ENCODE results near the gene MOG.

The MOG gene

DNA sequence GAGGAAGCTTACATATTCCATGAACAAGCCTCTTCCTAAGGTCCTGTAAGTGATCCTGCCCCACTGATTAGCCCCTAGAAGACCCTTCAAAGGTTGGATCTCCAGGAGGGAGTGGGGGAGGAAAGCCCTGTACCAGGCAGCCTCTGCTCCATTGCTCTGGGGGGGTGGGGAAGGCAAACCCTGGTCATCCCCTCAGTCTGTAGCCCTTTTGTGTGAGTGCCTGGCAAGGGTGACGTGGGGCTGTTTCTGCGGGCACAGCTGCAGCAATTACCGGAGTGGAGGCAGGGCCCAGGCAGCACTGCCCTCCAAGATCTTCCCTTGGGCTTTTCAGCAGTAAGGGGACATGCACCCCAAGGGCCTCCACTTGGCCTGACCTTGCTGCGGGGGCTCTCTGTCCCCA, at the start of gene MOG:
Gene MOG, plus strand, starts transcription at position 295 of the 400 bp plus-strand sequence. CDS start 118 bp downstream, outside the sequence.
- DNase-seq (ENCODE audit: low read depth) = no peak

DNA sequence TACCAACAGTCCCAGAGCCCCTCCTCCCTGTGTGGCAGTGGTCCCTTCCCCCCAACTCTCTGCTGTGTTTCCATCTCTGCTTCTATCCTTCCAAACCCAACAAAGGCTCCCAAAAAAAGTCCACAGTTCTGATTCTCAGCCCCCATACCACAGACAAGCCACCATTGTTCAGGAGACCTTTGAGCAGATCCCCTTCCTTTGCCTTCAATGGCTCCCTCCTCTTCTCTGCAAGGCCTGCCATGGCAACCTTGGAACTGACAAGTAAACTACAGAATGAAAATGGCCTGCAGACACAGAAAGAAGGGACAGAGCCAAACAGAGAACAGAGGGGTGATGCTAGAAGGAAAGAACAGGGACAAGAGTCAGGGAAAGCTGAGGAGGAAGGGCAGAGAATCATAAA, 48.8 kb upstream of the MOG start:
- no peak for DNase-seq (ENCODE audit: low read depth)

DNA sequence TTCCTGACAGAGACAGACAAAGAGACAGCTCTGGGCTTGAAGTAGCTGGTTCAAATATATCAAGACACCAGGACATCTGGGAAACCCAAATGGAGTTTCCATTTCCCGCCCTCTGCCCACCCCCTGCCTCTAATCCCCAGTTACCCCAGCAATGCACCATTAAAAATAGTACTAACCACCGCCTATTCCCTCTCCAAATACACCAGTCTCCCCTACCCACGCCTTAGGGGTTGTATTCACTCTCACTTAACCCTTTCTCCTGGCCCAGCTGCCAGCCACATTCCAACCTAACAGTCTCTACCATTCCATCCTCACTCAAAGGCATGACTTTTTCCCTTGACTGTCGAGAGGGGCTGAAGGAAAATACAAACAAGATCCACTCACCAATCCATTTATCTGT, 46.4 kb upstream of the MOG start:
- DNase-seq (ENCODE audit: low read depth) = no peak

DNA sequence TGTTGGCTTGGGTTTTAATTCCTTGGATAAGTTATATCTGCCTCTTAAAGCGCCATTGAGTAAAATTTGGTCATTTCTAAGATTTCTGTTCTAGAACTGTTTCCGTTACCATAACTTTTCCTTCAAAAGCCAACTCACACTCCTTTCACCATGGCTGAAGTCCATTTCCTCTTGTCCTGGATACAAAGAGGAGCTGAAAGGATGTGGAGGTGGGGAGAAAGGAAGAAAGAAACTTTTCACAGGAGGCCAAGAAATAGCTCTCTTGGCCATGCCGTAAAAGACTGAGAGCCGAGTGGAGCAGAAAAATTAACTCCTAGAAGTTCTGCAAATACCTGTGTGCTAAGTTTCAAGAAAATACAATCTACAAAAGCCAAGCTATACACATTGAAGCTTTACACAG, 45.5 kb upstream of the MOG start:
- no peak for DNase-seq (ENCODE audit: low read depth)

DNA sequence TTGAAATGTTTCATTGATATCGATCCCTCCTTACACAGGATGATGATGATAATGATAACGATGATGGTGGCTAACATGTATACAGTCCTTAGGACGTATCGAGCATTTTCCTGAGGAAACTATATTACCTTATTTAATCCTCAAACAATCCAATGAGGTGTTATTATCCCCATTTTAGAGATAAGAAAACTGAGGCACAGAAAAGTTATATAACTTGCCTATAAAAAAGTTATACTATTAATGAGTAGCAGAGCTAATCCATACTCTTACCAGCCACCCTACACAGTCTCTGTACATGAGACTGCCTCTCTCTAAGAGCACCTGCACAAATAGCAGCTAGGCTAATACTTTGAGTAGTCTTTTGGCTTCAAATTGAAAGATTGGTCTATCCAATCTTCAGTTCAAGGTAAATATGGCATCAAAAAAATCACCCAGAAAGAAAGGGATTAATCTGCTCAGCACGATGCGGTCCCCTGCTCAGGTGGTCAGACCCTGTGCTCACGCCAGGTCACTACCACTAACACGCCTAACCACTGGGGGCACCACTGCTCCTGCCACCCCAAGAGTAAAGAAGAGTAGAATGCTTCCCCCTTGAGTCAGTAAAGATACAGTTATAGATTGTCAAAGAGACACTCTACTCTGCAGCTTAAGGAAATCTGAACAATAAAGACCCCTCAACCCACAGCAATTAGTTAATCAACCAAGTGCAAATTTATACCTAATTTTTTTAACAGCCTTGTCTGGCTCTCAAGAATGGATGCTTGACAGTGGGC, 38.9 kb upstream of the MOG start:
- DNase-seq (ENCODE audit: low read depth) = no peak

DNA sequence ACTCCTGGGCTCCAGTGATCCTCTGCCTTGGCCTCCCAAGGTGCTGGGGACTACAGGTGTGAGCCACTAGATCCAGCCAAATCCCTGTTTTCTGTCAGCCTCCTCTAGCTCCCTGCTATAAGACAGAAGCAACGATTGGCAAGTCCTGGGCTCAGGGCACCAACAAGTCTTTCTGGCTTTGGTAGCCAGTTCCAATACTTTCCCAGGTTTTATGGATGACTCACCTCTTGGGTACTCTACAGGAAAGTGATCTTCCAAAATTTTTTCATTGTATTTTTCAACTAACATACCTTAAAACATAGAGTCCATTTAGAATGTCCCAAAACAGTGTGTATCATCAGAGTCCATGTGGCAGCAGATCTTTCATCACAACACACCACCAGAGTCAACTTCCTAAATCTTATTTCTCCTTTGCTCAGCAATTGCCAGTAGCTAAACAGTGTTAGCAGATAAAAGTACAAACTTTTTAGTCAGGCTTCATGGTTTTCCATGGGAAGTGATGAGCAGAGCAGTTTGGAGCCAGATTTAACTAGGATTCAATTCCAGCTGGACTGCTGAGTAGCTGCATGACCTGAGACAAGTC, 37.2 kb upstream of the MOG start:
- DNase-seq (ENCODE audit: low read depth) = no peak

DNA sequence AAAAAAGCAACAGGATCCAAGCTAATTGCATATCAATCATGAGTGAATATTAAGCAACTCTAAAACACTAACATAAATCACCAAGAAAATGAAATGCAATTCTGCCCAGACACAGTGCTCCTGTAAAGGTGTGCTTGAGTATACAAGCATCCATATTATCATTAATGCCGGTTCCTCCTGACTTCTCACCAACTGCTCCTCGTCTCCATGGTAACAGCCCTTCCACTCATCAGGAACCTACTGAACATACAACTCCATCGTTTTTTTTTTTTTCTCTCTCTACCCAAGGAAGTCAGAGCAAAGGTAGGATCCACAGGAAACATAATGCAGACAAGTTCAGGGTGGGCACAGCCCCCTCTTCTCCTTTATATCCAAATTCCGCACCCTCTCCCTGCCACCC, 36.3 kb upstream of the MOG start:
- no peak for DNase-seq (ENCODE audit: low read depth)

DNA sequence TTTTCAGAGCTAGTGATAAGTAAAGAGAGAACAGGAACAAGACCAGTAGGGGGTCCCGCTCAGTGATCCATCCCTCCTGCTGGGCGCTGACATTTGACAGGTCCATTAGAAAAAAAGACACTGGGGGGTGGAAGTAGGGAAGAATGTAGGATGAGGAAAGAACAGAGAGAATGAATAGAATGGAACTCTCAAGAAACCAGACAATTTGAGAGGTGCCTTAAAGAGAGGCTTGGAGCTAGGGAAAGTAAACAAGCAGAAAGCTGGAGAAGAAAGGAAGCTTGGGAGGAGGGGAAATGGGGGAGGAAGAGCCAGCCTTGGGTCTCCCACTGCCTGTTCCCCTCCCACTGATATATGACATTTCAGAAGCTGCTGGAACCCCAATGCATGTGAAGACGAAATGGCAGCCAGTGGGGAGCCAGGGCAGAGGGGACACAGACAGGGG, 32.4 kb upstream of the MOG start:
- DNase-seq (ENCODE audit: low read depth) = no peak

DNA sequence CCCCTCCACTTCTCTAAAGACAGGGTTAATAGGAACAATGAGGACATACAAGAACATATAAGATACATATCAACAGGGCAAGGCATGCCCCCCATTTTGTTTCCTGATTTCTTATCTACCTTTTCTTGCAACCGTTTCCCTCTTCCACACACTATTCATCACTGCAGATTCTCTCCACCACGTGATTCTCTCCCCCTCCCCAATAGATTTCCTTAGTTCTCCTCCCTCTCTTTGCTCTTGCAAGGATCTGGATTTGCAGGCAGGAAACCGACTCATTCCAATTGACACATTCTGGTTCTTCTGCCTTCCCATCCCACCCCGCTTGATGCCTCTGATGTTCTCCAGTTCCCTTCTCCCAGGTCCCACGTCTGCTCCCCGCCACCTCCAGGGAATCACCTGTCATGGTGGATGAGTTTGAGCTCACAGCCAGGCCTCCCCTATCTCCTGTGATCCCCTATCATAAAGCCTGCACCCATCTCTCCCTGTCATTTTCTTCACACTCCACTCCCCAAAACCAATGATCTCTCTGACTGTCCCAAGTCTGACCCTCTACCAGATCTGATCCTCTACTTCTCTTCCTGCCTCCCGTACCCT, 31.5 kb upstream of the MOG start:
- DNase-seq (ENCODE audit: low read depth) = no peak

DNA sequence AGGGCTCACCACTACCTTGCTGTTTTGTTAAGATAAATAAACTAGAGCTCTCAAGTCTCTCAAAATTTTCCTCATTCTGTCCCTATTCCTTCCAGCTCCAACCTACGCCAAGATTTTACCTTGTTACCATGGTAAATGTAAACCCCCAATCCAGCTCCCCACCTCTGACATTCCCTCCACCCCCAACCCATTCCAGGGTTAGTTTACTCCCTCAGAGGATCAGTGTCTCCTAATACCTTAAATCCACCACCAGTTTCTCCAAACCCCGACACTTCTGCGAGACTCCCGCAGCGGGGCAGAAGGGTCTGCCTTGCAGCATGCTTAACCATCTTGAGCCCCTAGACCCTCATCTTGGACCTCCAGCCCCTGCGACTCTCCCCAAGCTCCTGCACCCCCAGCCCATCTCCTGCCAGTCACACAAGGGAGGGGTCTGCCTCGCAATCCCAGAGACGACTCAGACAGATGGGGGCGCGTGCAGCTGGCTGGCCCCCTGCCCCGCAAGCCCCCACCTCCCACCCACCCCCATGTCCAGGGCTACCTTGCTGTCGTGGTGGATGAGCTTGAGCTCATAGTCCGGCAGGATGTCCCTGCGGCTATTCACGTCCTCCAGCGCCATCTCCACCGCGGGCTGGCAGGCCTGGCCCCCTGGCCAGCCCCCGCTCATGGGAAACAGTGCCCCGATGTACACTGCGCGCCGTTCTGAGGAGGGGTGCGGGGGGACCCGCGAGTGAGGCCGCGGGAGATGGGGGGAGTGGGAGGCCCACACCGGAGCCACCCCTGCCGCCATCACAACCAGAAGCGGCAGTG, 29.7 kb upstream of the MOG start:
- no peak for DNase-seq (ENCODE audit: low read depth)

DNA sequence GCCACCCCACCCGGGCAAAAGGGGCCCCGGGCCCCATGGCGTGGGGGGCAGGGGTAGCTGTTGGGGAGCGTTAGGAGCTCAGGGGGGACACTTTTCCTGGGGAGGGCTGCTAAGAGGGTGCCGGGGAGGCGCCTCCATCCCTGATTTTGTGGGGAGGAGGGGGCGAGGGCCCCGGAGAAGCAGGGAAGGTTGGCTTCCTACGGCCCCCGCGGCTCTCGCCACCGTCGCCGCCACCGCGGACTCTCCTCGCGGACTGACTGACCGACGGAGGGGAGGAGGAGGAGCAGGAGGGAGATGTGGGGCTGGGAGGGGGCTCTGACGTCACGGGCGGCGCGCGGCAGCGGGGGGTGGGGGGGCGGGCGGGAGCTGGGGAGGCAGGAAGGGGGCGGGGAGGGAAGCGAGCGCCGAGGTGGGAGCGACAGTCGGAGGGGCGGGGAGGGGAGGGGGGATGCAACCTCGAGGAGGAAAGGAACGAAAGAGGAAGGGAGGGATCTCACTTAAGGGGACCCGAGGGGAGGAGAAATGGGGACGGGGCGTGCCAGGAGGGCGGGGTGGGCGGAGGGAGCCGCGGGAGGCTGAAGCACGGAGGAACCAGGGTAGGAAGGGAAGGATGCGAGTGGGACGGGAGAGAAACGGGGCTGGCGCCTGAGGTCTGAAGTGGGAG, 29.0 kb upstream of the MOG start:
- DNase-seq (ENCODE audit: low read depth) = peak; percentile 48

DNA sequence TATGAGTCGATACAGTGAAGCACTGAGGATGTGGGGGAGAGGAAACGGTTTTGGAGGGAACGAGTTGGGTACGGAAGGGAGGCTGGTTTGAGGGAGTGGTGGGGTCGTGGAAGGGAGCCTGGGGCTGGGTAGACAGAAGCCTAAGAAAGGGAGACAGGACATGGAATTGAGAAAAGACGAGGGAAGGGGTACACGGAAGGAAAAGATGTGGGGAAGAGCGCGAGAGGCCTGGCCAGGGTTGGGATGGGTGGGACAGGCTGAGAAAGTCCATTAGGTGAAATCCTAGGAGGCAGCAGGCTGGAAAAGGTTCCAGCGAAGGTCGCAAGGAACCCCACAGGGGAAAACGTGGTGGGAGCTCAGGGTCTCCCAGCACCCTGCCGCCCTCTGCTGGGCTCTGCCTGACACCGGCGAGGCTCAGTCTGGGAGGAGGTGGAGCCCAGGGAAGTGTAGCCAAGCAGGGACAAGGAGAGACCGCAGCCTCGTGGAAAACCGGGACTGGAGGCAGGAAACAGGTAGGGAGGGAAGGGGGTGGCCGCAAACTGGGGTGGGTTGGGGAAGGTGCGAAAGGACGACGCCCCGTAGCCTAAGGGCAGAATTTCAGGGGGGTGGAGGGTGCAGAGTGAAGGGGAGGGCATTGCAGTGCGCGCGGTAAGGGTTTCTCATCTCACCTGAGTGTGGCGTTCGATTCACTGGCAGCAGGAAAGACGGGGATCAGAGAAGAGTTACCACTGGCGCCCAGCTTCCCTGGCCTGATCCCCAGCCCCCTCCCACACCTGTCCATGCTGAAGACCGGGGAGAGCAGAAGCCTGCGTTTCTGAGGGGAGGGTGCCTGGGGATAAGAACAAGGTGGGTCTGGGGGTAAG, 28.2 kb upstream of the MOG start:
- DNase-seq (ENCODE audit: low read depth) = peak; percentile 42

DNA sequence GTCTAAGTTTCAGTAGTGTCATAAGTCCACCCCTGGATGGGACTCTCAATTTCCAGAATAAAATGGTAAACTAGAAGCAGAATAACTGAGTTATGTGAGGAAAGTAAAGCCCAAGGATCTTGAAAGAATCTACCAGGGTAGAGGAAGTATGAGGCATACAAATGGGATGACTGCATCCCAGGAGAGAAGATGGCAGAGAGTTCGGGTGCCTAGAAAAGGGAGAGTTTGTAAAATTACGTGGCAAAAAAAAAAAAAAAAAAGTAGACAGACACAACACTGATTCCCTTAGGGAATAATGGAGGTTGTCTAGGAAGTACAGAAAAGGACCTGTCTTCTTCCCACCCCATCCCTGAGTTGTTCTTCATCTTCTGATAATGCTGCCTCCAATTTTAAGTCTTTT, 27.3 kb upstream of the MOG start:
- no peak for DNase-seq (ENCODE audit: low read depth)

DNA sequence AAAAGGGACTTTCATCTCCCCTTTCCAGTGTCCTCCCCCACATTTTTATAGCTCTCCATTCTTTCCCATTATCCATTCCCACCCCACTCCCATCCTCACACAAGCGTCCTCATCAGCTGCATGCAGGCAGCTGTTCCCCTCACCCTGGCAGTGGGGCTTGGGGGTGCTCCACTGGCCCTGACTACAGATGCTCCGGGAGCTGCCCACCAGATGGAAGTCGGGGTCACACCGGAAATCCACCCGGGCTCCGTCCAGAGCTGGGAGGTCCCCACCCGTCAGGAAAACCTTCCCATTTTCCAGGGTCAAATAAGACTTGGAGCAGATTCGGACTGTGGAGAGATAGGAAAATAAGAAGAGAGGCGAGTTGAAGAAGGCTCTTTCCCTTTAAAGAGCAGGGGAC, 26.6 kb upstream of the MOG start:
- no peak for DNase-seq (ENCODE audit: low read depth)

DNA sequence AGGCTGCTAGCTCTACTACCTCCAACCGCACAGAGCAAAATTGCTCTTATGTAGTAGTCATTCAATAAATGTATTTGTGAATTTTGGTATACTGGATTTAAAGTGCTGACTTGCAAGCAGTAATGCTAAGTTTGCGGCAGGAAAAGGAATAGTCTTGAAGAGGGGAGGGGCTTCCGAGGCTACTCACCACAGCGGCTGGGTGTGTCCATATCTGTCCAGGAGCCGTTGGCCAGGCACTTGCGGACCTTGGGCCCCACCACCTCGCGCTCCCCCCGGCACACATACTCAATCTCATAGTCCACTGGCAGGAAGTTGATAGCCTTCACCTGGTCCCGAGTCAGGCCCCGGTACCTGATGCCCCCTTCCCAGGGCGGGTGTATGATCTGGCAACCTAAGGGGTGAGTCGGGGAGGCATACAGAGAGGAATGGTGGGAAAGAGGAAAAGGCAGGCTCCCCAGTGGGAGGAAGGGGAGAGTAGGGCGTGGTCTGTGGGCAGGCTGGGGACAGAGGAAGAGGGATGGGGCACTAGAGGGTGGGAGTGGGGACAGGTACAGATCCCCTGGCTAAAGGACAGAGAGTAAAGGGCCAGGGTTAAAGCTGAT, 25.6 kb upstream of the MOG start:
- DNase-seq (ENCODE audit: low read depth) = no peak

DNA sequence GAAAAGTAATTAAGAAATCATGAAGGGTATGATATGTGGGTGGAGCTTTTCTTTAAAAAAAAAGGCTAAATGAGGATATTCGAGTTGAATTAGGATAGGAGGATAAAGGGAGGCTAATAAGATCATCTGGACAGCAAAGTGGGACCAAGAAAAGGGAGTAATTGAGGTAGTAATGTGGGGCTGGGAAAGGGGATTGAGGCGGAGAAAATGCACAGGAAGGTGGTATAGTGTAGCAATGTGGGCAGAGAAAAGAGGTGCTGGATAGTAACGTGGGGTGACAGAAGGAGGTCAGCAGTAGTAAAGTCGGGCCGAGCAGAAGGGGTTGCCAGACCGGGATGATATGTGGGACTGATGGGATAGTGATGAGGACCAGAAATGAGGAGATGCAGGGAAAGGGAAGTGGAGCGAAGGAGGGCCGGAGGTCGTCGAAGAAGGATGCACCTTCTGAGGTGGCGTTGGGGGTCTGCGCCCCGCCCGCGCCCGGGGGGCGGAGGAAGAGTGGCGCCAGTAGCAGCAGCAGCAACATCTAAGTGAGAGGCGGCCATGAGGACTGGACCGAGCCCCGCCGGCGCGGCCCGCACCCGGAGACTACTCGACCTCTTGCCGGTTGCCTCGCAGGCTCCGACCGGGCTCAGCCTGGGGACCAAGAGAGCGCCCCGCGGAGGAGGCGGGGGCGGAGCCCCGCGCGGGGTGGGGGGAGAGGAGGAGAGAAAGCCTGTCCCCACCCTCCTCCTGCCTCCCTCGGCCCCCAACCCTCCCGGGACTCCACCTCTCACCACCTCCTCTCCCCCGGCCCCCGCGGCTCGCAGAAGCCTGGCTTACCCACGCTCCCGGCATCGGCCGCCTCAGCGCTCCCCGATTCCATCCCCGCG, 24.8 kb upstream of the MOG start:
- DNase-seq (ENCODE audit: low read depth) = no peak

DNA sequence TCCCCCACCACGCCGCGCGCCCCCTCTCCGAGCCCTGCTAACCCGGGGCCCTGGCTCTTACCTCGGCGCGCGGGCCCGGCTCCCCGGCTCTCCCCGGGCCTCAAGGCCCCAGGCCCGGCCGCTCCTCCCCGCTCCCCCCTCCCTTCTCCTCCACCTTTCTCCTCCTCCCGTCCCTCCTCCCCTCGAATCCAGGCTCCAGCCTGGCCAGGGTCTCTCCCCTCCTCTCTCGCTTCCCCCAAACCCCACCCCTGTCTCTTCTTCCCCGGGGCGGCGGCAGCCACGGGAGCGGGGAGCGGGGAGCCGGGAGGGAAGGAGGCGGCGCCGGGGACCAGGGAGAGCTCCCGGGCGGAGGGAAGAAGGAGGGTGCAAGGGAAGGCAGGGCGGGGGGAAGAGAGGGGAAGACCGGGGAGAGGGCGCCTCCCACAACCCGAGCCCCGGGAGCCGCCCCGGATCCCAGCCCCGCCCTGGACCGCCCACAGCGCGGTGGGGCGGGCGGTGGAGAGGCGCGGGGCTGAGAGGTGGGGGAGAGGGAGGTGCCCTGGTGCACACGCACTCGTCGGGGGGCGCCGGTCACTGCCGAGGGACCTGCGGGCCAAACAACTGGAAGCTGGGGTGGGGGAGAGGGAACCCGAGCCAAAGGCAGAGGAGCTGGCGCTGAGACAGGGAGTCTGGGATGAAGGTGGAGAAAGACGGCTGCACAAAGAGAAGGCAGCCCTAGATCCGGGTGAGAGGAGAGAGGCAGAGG, 23.9 kb upstream of the MOG start, which contains the start of gene GABBR1:
Gene GABBR1, minus strand, starts transcription at position 395 of the 745 bp plus-strand sequence. CDS start 798 bp downstream, outside the sequence.
- no peak for DNase-seq (ENCODE audit: low read depth)

DNA sequence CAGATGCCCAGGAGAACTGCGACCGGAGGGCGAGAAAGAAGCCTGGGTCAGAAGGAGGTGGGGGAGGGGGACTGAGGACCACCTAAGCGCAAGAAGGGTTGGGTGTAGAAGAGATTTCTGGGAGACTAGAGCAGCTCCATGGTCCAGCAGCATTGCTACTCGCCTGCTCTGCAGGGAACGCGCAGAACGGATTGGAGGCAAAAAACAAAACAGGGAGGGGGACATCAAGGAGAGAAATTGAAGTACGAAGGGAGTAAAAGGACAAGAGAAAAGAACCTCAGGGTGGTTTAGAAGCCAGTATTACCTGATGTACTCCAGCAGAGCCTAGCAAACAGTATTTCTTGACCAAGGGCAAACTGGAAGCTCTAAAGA, 23.4 kb upstream of the MOG start:
- no peak for DNase-seq (ENCODE audit: low read depth)

DNA sequence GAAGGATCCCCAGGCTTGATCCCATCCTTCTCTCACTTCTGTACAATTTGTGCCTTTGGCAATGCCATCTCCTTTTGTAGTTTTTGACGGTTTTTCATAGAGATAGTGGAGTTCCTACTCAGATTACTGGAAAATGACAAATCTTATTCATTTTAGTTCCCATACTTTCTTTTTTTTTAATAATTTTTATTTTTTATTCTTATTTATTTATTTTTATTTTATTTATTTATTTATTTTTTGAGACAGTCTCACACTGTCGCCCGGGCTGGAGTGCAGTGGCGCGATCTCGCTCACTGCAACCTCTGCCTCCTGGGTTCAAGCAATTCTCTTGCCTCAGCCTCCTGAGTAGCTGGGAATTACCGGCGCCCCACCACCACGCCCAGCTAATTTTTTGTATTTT, 19.6 kb upstream of the MOG start:
- DNase-seq (ENCODE audit: low read depth) = no peak

Measured in HS-5 (cell line).